Stimulated activated CD4-positive, alpha-beta T cell treated with anti-CD3 and anti-CD28 coated beads, TNF-alpha, amount 100 ng/mL, for 48 hours (primary cell): ENCODE measurements around the gene EIF5A.

Source experiments
- DNase-seq, 3 donors: peaks; one replicate each; pipeline ENCODE4 v3.0.0-alpha.2; 2020; ENCODE audit warnings: low read depth in 3 of 3

EIF5A gene

DNA sequence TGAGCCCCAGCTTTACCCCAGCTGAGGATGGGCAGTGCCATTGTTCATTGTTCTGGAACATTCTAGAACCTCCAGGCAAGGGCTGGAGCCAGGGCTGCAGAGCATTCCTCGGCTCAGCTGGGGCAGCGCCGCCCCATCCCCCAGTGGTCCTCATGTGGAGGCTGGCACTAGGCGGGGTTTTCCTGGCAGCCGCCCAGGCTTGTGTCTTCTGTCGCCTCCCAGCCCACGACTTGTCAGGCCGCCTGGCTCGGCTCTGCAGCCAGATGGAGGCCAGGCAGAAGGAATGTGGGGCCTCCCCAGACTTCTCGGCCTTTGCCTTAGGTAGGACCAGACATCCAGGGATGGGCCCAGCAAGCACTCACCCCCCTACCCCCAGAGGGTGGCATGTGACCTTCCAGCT, 47.6 kb downstream of the EIF5A start, which contains the start of gene TMEM95:
TSS of gene TMEM95 (plus strand) at position 104 of the 400 bp plus-strand sequence. CDS start at position 153, 49 bp downstream.
- DNase-seq = no peak

DNA sequence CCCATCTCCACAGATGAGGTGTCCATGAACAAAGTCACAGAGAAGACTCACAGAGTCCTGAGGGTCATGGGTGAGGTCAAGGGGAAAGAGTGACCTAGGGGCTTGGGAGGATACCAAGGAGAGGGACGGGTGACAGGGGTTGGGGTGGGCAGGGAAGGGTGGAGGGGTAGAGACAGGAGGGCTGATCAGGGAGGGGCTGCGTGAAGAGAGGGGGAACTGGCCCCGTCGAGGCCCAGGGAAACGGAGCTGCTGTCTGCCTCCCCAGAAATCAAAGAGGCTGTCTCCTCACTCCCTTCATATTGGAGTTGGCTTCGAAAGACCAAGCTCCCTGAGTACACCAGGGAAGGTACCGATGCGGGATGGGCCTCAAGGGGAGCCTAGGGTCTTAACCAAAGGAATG, 48.1 kb downstream of the EIF5A start:
- DNase-seq = no peak

DNA sequence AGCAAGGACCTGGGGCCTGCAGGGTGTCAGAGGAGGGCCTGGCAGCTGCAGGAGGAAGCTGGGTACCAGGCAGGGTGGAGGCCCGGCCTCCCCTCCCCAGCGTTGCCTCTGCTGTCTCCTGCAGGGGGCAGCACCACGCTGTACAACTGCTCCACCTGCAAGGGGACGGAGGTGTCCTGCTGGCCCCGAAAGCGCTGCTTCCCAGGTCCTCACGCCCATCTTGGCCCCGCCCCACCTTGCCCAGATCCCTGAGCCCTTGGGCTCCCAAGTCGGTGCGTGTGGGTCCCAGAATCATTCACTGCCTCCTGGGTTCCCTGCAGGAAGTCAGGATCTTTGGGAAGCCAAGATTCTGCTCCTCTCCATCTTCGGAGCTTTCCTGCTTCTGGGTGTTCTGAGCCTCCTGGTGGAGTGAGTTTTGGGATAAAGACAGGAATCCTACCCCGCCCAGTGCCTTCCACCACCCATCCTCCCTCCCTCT, 48.7 kb downstream of the EIF5A start:
- peak; percentile 76 to 83 (median 78) for DNase-seq

DNA sequence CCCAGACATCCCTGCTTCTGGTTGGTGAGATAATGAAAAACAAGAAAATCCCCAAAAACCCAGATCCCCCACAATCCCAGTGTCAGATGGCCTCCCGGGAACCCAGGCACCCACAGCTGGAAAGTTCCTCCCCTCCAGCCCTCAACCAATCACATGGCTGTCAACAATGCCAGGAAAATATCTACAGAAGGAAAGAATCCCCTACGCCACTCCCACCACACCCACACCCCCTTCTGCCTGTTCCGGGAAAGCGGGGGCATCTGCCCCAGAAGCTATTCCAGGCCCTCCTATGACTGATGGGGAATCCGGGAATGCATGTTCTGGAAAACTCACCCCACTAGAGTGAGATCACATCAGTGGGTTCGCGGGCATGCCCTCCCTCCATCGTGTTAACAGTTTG, 49.3 kb downstream of the EIF5A start:
- no peak for DNase-seq

DNA sequence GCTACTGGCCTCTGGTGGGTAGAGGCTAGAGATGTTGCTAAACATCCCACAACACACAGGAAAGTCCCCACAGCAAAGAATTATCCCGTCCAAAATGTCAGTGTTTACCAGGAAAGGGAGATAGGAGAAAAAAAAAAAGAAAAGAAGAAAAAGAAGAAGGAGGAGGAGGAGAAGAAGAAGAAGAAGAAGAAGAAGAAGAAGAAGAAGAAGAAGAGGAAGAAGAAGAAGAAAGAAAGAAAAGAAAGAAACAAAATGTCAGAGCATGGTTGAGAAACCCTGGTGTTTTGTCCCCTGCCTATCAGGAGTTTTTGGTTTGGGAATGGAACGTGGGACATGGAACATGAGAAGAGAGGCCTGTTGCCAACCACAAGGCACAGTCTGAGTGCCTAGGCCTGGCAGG, 50.0 kb downstream of the EIF5A start:
- no peak for DNase-seq

DNA sequence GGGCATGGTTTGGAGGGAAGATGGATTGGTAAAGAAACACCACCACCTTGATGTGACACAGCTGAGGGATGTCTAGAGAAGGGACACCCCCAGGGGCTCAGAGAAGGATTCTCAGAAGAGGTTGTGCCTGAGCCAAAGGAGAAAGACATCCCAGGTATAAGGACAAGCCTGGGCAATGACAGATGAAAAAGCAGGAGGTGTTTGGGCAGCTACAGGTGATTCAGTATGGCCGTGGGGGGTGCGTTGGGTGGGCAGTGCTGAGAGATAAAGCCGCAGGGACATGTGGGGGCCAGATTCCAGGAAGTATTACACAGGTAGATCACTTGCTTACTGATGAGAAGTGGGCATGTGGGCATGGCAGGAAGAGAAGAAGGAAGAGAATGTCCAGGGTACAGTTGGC, 54.5 kb downstream of the EIF5A start:
- no peak for DNase-seq
